HepG2 (cell line): ENCODE results near the gene FCAMR. TPM values are rescaled to one million over a fixed set of nuclear protein-coding genes. Genes with fewer than 3 reads are reported as not detected.

Experiments used
- ATAC-seq: fragments of 200-7000 bp; cut with Tn5 transposase; 3 replicates; pipeline ENCODE4 v1.9.1; 2020; ENCODE audit warnings: mild to moderate bottlenecking, moderate library complexity
- BruUV-seq: library from RNA; stranded (reverse); fragments of 400-500 nt; replicated peaks from 2 replicates; lab custom pipeline; 2021; lab: Mats Ljungman, UMichigan
- CTCF ChIA-PET: fragments of 300-600 bp; formaldehyde crosslinking; extraction: SDS; loops from one replicate; lab custom pipeline; 2021; ENCODE audit warnings: low total read pairs, inconsistent platforms, low intra/inter-chr PET ratio; lab: Yijun Ruan, JAX
- POLR2A ChIA-PET: fragments of 350-600 bp; sonication (Branson Sonifier 250); formaldehyde crosslinking; loops from one replicate; lab custom pipeline; 2020; ENCODE audit warnings: antibody characterized with exemption, inconsistent platforms; lab: Yijun Ruan, JAX
- DNase-seq: peaks from one replicate; pipeline ENCODE4 v3.0.0-alpha.2; 2015; ENCODE audit warnings: low spot score
- FAIRE-seq: peaks from 3 replicates; lab custom pipeline; 2011; peaks lifted over from hg19 to GRCh38; lab: Jason Lieb, UNC
- H2AFZ ChIP-seq: one replicate; pipeline ENCODE4 v1.6.1; 2011; ENCODE audit warnings: low read length, inconsistent platforms
- H3K27ac ChIP-seq: fragments of 300-600 bp; 3 replicates; pipeline ENCODE4 v1.8.0; 2011; ENCODE audit warnings: mixed run types, mild to moderate bottlenecking, mixed read lengths, low read length, inconsistent platforms; ENCODE audit not compliant: insufficient read depth; ENCODE audit errors: extremely low read length
- H3K27me3 ChIP-seq, 2 experiments: fragments of 200-600 bp in 1 of 2; 2 replicates in 1 of 2; 3 replicates in 1 of 2; pipeline versions ENCODE4 v1.6.0 to v1.8.0; 2011; ENCODE audit warnings: low read length in 2 of 2, mild to moderate bottlenecking in 2 of 2, moderate library complexity in 2 of 2, inconsistent platforms in 1 of 2; ENCODE audit not compliant: insufficient read depth in 2 of 2, control insufficient read depth in 1 of 2
- H3K36me3 ChIP-seq, 2 experiments: fragments of 200-600 bp in 1 of 2; replicated peaks in 1 of 2; 2 replicates in 1 of 2; 3 replicates in 1 of 2; pipeline versions ENCODE4 v1.5.1 to v1.8.0; 2011; ENCODE audit warnings: low read length in 2 of 2, inconsistent platforms in 1 of 2; ENCODE audit not compliant: insufficient read depth in 2 of 2, control insufficient read depth in 1 of 2
- H3K4me1 ChIP-seq: 2 replicates; pipeline ENCODE4 v1.5.1; 2012; ENCODE audit warnings: low read length, inconsistent platforms; ENCODE audit not compliant: insufficient read depth
- H3K4me2 ChIP-seq: 2 replicates; pipeline ENCODE4 v1.6.0; 2011; ENCODE audit warnings: low read depth, low read length, inconsistent platforms
- H3K4me3 ChIP-seq, 3 experiments: fragments of 200-600 bp in 1 of 3; sonication (generic), shearing (Covaris generic) in 1 of 3; replicated peaks in 1 of 3; 2 replicates each; pipeline ENCODE4 v1.5.1; 2011 to 2016; ENCODE audit warnings: low read length in 3 of 3, inconsistent platforms in 2 of 3, low read depth in 2 of 3, mild to moderate bottlenecking in 2 of 3, control low read depth in 1 of 3, mixed read lengths in 1 of 3; ENCODE audit not compliant: insufficient read depth in 1 of 3
- H3K79me2 ChIP-seq: one replicate; pipeline ENCODE4 v1.6.1; 2011; ENCODE audit warnings: low read length, inconsistent platforms; ENCODE audit not compliant: insufficient read depth
- H3K9ac ChIP-seq: 2 replicates; pipeline ENCODE4 v1.6.0; 2011; ENCODE audit warnings: mild to moderate bottlenecking, low read depth, low read length, inconsistent platforms; ENCODE audit not compliant: insufficient read depth
- H3K9me3 ChIP-seq: 2 replicates; pipeline ENCODE4 v1.5.1; 2012; ENCODE audit warnings: mild to moderate bottlenecking, low read length
- H4K20me1 ChIP-seq: 2 replicates; pipeline ENCODE4 v1.6.0; 2011; ENCODE audit warnings: inconsistent platforms, mild to moderate bottlenecking, low read length, moderate library complexity; ENCODE audit not compliant: insufficient read depth
- FOSL2 ChIP-seq: sonication (generic); formaldehyde crosslinking; IDR thresholded peaks from 2 replicates; pipeline ENCODE4 v1.4.0; 2020; ENCODE audit warnings: missing genetic modification reagents
- HINFP ChIP-seq: sonication (generic); formaldehyde crosslinking; IDR thresholded peaks from 2 replicates; pipeline ENCODE4 v1.4.0; 2020; ENCODE audit warnings: low read depth, mild to moderate bottlenecking, missing genetic modification reagents
- KDM4B ChIP-seq: sonication (generic); formaldehyde crosslinking; IDR thresholded peaks from 2 replicates; pipeline ENCODE4 v1.4.0; 2020; ENCODE audit warnings: missing genetic modification reagents
- KLF9 ChIP-seq: IDR thresholded peaks from 2 replicates; pipeline ENCODE4 v1.6.1; 2016; ENCODE audit warnings: low read depth
- MED13 ChIP-seq: sonication (generic); formaldehyde crosslinking; IDR thresholded peaks from 2 replicates; pipeline ENCODE4 v1.5.0; 2020; ENCODE audit warnings: missing genetic modification reagents
- MEIS2 ChIP-seq: sonication (generic); formaldehyde crosslinking; IDR thresholded peaks from 2 replicates; pipeline ENCODE4 v1.9.0; 2021; ENCODE audit warnings: mild to moderate bottlenecking, missing genetic modification reagents
- MZF1 ChIP-seq: sonication (generic); formaldehyde crosslinking; IDR thresholded peaks from 2 replicates; pipeline ENCODE4 v1.8.1; 2023; ENCODE audit warnings: mild to moderate bottlenecking, missing genetic modification reagents, borderline replicate concordance
- POGZ ChIP-seq: sonication (generic); formaldehyde crosslinking; IDR thresholded peaks from 2 replicates; pipeline ENCODE4 v1.4.0; 2020; ENCODE audit warnings: mild to moderate bottlenecking, missing genetic modification reagents
- TP53 ChIP-seq: sonication (generic); formaldehyde crosslinking; conservative IDR thresholded peaks from 2 replicates; pipeline ENCODE4 v1.4.0; 2020; ENCODE audit warnings: missing genetic modification reagents
- ZBTB37 ChIP-seq: sonication (generic); formaldehyde crosslinking; IDR thresholded peaks from 2 replicates; pipeline ENCODE4 v1.4.0; 2020; ENCODE audit warnings: mild to moderate bottlenecking, missing genetic modification reagents
- ZEB1 ChIP-seq: IDR thresholded peaks from 2 replicates; pipeline ENCODE4 v1.6.1; 2012; ENCODE audit warnings: mild to moderate bottlenecking, low read depth, inconsistent platforms; ENCODE audit not compliant: insufficient replicate concordance
- ZFY ChIP-seq: sonication (generic); formaldehyde crosslinking; IDR thresholded peaks from 2 replicates; pipeline ENCODE4 v1.4.0; 2020; ENCODE audit warnings: missing genetic modification reagents
- ZGPAT ChIP-seq: IDR thresholded peaks from 2 replicates; pipeline ENCODE4 v1.6.1; 2016; ENCODE audit warnings: mild to moderate bottlenecking
- ZNF12 ChIP-seq: sonication (generic); formaldehyde crosslinking; IDR thresholded peaks from 2 replicates; pipeline ENCODE4 v1.5.0; 2020; ENCODE audit warnings: missing genetic modification reagents
- ZNF598 ChIP-seq: sonication (generic); formaldehyde crosslinking; IDR thresholded peaks from 2 replicates; pipeline ENCODE4 v1.5.1; 2020; ENCODE audit warnings: mild to moderate bottlenecking, missing genetic modification reagents, borderline replicate concordance
- ZNF720 ChIP-seq: sonication (generic); formaldehyde crosslinking; IDR thresholded peaks from 2 replicates; pipeline ENCODE4 v1.4.0; 2020; ENCODE audit warnings: missing genetic modification reagents
- ZNF777 ChIP-seq: sonication (generic); formaldehyde crosslinking; IDR thresholded peaks from 2 replicates; pipeline ENCODE4 v1.4.0; 2020; ENCODE audit warnings: missing genetic modification reagents
- WGBS: methylation state at CpG from one replicate; pipeline ENCODE4 v1.1.6; 2017; ENCODE audit warnings: low lambda C conversion rate; 5-methylcytosine and 5-hydroxymethylcytosine counted together
- in situ Hi-C: cut with HindIII; loops from 2 replicates; pipeline ENCODE4 v1.10.0; 2017; ENCODE audit warnings: low pct_unique_long_range_greater_than_20kb; ENCODE audit not compliant: extremely low pct_ligation_motif_present
- intact Hi-C: fragments of 100-400 bp; cut with micrococcal nuclease; formaldehyde crosslinking; loops from one replicate; pipeline ENCODE4 v1.10.0; 2022; ENCODE audit not compliant: unreplicated experiment
- polyA plus RNA-seq, 8 experiments: library from polyadenylated mRNA; depleted of rRNA in 3 of 8; stranded (reverse) in 7 of 8; unstranded in 1 of 8; fragments of >200 nt; fragmentation: Illumina TruSeq in 4 of 8; extraction: Trizol in 4 of 8; gene quantifications; 2 replicates each; pipeline versions ENCODE4 v1.2.1 to v1.2.3, GENCODE V29; 2011 to 2016; ENCODE audit warnings: low read depth in 4 of 8, missing spikeins in 1 of 8, mixed read lengths in 1 of 8; ENCODE audit not compliant: insufficient read depth in 1 of 8
- total RNA-seq, 5 experiments: library from RNA; depleted of rRNA; stranded (reverse); fragments of >200 nt; fragmentation: Illumina TruSeq; extraction: Trizol; gene quantifications; 2 replicates each; pipeline ENCODE4 v1.2.3, GENCODE V29; 2016; ENCODE audit warnings: low read depth in 1 of 5

FCAMR gene
- total and polyA plus RNA-seq, 2 of the 13 experiments (the other 11 are each of a cell fraction or from before 2014, with no cell fraction given) = not detected

GRCh38 chr1:206975306-206975705, 5.0 kb upstream of the FCAMR start:
- H4K20me1 ChIP-seq = no peaks in the 10 kb centered on the region
- in situ Hi-C loops = no loop called here
- ChIA-PET POLR2A (no interaction called here), CTCF (no interaction called here)
- H2AFZ ChIP-seq = no peak overlapping the region
- 0 out of 2 replicates have a peak, but pooled peaks cover 7% of the 10 kb centered on the region for H3K4me1 ChIP-seq
- WGBS = 25% methylated on average over 1 of the region's 1 CpG
- no peak for ATAC-seq
- H3K27ac ChIP-seq = no peak overlapping the region
- no TSS peak for BruUV-seq
- no peaks in the 10 kb centered on the region for H3K9me3 ChIP-seq
- H3K9ac ChIP-seq = no peak overlapping the region
- no peak overlapping the region for H3K4me3 ChIP-seq
- no peaks in the 10 kb centered on the region for H3K36me3 ChIP-seq
- intact Hi-C loops = no loop called here
- DNase-seq = no peak
- no peak overlapping the region for H3K4me2 ChIP-seq
- no peaks in the 10 kb centered on the region for H3K79me2 ChIP-seq
- H3K27me3 ChIP-seq = no peaks in the 10 kb centered on the region; a peak in 2 of 5 replicates
- TF ChIP-seq POGZ (no peak), MEIS2 (no peak), MED13 (CRISPR knock-in tag) (no peak), ZNF720 (CRISPR knock-in tag) (no peak), HINFP (CRISPR knock-in tag) (no peak), ZNF777 (CRISPR knock-in tag) (no peak), KDM4B (no peak), FOSL2 (CRISPR knock-in tag) (no peak), MZF1 (no peak), ZBTB37 (CRISPR knock-in tag) (no peak), ZGPAT (CRISPR knock-in tag) (no peak), ZEB1 (no peak), KLF9 (CRISPR knock-in tag) (no peak), ZNF12 (CRISPR knock-in tag) (no peak), ZFY (CRISPR knock-in tag) (no peak), TP53 (CRISPR knock-in tag) (no peak), ZNF598 (CRISPR knock-in tag) (no peak)
- no peak for FAIRE-seq
